Islet of Langerhans (tissue), 1 donor: ENCODE data around the gene SHROOM3.
"Not testable (repeated sequence)": the region's sequence is repeated elsewhere in the genome, so short reads cannot be mapped to it uniquely, and the experiment has no call there.

Experiments
- FAIRE-seq: peaks from one replicate; lab custom pipeline; 2011; peaks lifted over from hg19 to GRCh38; lab: Jason Lieb, UNC

The SHROOM3 gene

DNA sequence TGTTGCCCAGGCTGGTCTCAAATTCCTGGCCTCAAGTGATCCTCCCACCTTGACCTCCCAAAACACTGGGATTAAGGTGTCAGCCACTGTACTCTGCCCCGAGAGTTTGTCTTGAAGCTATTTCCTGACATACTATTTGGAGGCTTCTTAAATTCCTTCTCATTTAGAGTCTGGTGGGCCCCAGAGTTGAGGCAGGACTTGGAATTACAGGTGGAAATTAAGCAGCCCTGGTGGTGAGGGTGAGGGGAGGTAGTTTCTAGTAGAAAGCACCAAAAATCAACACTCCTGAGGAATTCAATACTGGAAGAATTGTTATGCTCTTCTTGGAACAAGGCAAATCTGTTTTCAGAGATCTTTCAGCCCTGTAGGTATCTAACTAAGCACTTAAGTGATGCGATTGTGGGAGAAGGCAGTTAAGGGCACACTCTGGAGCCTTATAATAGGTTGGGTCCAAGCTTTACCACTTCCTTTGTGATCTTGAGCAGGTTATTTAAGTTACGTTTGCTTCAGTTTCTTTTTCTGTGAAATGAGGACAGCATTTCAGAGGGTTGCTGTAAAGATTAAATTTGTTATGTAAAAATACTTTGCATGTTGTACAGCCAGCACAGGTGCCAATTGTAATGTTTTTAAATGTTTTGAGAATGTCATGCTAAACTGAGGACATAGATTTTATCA lies 262.2 kb downstream of the SHROOM3 start:
- no peak for FAIRE-seq

DNA sequence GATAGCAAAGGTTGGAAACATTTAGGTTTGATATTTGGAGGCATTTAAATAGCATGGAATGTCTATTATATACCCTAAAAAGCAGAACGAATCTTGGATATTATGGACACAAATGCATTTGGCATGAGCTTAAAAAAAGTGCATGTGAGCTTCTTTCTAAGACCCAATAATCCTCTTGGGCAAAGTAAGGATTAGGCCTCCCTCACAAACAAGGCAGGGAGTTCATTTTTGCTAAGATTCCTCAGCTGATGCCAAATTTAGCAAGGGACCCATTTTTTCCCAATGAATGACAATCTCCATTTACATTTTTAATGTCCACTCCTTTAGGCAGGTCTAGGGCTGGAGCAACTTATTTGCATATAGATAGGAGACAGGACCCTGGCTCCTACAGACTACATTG lies 263.1 kb downstream of the SHROOM3 start:
- no peak for FAIRE-seq

DNA sequence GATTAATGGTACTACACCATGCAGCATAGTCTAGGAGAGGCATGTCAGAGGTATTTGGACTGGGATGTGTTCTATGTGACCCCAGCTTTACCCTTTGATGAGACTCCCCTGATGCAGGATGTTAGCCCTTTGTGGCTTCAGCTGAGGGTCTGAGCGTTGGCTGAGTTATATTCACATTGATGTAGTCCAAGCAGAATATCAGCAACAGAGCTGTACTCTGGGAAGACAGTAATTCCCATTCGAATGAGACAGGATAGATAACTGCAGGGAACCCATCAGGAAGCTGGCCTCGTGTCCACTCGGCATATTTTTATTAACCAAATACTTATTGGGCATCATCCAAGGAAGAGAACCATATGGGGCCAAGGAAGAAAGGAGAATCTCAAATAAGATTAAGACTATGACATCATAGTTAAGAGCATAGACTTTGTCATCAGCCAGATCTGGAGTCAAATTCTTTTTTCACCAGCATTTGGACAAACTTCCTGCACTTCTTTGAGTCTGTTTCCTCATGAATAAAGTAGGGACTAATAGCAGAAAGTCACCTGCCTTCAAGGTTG lies 264.8 kb downstream of the SHROOM3 start:
- FAIRE-seq = no peak

DNA sequence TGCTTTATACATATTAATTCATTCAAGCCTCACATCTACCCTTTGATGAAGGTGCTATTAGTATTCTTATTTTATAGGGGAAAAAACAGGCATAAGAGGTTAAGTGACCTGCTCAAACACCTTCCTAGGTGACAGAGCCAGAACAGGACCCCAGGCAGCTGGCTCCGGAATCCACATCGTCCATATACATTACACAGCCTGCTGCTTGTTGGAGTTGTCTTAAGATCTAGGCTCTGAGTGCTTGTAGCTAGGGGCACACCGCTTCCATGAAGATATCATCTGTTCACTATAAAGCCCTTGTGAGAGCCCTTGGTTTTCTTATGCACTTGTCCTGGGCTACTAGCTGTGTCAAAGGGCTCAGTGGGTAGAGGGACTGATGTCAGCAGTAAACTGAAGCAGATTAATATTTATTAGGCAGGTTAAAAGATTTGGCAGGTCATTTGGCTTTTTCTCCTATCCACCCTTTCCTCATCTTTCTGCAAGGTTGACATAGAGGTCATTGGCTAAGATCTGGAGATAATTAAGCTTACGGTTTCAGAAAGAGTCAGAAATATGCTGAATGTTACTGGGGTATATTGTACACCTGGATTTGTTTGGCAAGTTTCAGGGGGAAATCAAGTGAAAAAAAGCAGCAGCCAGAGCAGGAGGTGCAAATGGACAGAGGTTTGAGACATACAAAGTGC lies 267.6 kb downstream of the SHROOM3 start:
- no peak for FAIRE-seq

DNA sequence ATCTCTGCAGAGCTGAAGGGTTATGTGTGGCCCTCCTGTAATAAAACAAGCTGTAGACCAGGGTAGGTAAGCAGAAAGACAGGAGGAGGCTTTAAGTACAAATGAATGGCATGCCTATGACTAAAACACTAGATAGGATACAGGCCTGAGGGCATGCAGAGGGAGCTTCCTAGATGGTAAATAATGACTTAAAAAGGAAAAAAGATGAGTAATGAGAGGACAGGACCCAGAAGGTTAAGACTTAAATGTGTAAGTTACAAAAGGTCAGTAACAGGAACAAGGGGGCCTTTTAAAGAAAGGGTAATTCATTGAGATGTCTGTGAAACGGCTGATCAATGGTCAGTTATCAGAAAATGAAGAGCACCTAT lies 268.1 kb downstream of the SHROOM3 start:
- FAIRE-seq = no peak

DNA sequence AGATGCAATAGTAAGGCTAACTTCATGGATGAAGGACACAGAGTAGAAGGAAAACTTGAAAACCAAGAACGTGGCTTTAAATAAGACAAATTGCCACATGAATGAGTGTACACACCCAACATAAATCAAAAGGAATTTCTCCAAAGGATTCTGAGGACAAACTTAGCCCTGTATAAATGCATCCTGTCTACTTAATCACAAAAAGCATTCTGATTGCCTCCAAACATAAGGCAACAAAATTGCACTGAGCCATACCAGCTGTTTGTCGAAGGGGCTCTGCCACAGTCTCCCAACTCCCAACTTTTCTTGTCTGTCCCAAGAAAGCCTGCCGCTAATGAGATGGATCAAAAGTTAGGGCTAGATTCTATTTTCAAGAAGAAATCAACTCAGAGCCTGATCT lies 268.6 kb downstream of the SHROOM3 start:
- FAIRE-seq = no peak

DNA sequence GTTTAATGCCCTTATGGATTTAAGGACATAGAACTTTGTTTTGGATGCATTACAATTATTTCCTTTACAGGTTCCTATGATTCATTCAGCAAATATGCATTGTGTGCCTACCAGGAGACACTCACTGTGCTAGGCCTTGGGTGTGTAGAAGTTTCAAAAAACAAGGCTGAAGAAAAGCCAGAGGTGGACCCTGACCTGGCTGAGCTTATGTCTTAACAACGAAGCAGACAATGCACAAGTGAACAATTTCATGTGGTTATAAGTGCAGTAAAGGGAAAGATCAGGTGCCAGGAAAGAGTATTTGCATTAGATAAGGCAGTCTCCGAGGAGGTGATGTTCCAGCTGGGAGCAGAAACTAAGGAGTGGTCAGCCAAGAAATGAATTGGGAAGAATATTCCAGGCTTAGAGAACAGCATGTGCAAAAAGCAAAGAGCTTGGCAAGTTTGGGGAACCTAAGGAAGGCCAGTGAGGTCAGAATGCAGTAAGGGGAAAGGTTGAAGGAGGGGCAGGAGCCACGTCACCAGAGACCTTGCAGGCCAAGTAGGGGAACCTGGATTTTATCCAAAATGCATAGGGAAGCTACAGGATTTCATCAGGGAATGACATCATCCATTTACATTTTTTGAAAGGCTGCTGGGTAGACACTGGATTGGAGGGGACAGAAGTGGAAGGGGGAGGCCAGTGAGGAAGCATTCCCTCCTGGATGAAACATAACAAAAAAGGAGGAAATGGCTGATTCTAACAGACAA lies 269.3 kb downstream of the SHROOM3 start:
- FAIRE-seq = no peak

DNA sequence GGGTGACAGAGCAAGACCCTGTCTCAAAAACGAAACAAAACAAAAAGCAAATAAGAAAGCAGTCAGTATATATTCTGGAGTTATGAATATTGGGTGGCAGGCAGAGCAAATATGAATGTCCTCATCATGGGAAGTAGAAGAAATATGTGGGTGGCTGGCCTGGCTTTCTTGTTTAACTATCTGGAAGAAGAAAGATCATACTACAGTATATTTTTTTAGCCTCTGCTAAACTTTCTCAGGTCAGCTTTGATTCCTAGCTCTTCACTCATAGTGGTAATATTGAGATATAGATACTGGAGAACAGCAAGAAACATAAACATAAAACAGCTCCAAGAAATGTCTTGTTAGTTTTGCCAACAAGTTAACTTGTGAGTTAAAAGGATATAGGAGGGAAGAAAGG lies 270.4 kb downstream of the SHROOM3 start:
- no peak for FAIRE-seq

DNA sequence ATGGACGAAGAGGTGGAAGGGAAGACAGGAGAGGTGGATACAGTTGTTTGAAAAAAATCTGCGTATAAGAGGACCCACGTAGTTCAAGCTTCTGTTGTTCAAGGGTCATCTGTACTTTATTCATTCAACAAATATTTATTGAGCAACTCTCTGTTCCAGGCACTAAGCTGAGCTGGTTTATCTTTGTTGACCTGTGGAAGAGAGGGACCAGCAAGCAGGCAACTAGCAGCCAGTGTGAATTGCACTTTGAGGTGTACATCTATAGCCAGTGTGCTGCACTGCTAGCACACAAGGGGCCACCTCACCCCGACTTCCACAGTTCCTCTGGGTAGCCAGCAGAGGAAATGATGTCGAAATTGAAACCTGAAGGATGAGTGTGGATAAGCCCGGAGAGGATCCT lies 271.6 kb downstream of the SHROOM3 start:
- no peak for FAIRE-seq

DNA sequence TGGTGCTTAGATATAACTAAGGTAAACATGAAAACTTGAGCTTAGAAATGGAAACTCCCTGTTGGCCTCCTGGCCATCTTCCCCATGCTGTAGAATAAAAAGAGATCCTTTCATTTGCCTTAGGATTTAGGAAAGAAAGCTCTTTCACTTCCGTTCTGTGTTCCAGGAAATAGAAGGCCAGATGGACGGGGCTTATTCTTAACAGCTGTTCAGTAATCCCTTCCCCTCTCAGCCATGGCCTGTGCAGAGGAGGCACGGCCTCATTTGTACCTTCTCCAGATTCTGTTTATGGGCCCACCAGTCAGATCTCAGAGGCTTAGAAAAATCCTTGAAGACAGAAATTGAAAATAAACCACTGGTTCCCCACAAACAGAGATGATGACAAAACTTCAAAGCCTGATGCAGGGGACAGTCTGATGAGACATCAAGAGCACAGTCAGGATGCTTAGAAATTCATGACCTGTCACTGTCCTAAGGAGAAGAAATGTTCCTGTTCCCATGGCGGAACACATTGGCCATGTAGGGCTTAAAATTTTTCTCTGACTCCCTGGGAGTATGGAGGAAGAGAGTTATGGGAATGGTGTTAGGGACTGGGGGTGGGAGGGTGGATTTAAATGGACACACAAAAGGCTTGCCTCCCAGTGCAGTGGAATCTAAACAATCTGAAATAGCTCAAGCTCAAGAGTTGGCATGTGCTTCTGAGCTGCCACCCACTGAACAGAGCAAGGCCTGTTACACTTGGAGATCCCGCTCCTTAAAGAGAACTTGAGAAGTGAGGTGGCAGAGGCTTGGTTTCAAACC lies 274.1 kb downstream of the SHROOM3 start:
- no peak for FAIRE-seq

DNA sequence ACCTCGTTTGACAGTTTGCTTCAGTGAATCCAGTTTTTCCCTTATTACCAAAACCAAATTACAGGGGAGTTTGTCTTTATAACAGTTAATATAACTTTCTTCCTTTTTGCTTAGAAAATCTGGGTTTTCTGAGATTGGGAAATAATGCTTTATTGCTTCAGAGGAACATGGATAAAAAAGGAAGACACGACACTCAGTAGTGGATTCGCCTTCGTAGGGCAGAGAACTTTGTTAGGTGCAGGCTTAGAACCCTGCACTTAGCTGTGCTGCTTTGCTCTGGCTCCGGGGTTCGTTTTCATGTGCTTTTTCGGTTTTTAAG lies 274.7 kb downstream of the SHROOM3 start:
- FAIRE-seq = no peak

DNA sequence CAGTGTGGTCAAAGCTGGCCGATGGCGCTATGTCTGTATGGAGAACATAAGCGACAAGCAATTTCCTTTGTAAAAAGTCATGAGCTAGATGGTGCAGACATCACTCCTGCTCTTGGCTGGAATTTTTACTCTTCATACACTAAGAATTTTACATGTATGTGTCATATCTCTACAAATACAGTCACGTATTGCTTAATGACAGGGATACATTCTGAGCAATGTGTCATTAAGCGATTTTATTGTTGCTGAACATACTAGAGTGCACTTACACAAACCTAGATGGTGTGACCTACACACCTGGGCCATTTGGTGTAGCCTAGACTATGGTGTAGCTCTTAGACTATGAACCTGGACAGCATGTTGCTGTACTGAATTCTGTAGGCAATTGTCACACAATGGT lies 277.5 kb downstream of the SHROOM3 start:
- no peak for FAIRE-seq

DNA sequence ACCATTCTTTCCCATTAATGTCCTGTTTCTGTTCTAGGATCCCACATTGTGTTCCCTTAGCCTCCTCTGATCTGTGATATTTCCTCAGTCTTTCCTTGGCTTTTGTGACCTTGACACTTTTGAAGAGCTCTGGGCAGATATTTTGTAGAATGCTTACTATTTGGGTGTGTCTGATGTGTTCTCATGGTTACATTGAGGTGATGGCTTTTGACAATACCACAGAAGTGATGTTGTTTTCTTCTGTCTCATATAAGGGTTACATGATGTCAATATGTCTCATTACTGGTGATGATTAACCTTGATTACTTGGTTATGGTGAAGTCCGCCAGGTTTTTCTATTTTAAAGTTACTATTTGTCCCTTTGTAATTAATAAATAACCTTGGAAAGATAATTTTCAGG lies 279.2 kb downstream of the SHROOM3 start:
- no peak for FAIRE-seq

DNA sequence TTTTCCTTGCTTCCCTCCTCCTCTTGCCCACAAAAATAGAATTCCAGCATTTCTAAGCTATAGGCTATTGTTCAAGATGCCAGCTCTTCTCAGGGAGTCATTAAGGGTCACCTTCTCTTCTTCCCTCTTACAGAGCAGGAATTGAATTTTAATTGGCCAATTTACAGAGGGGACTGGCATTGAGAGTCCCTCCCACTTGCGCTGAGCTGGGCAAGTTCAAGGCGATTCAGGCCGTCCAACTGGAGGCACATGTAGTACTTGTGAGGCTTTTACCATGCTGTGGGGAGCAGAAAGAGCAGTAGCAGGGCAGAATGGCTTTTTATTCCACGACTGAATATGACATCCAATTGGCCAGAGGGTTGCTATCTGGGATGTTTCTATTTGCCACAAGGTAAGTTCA lies 281.0 kb downstream of the SHROOM3 start:
- FAIRE-seq = no peak

DNA sequence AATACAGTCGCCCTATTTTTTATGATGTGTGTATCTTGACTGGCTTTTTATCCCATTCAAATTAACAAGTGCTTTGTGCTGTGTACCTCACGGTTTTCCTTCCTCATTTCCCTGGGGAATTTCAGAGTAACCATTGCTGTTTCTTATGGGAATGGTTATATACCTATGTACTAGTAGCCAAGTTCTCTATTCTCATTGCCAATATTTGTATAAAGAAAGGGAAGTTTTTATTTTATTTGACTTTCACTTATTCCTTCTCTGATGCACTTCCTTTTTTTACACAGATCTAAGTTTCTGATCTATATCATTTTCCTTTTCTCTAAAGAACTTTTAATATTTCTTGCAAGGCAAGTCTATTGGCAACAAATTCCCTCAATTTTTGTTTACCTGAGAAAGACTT lies 281.6 kb downstream of the SHROOM3 start:
- no peak for FAIRE-seq

DNA sequence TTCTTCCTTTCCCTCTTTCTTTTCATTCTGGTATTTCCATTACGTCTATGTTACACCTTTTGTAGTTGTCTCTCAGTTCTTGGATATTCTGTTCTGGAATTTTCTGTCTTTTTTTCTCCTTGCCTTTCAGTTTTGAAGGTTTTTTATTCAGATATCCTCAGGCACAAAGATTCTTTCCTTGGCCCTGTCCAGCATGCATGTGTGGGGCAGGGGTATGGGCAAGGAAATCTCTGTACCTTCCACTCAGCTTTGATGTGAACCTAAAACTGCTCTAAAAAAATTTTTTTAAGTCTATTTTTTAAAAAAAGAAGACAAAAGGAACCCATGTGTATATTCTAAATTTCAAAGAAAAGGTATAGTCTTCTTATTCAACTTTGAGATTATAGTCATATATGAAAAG lies 282.4 kb downstream of the SHROOM3 start:
- no peak for FAIRE-seq

DNA sequence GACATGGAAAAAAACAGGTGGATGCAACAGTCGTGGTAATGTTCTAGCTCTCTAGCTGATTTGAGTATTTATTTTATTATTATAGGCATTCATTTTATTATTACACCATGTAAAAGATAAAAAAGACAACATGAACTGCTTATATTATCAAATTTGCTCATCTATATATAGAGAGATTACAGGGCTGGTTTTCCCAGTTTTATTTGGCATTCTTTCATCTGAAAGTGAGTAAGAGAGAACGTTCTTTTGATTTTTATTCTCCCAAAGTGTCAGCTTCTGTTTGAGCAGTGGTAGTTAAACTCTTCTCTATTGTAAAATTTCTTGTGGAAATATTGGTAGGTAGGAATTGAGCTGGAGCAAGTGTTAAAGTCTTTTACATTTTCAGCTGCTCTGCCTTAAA lies 283.0 kb downstream of the SHROOM3 start:
- FAIRE-seq = peak; percentile 17

DNA sequence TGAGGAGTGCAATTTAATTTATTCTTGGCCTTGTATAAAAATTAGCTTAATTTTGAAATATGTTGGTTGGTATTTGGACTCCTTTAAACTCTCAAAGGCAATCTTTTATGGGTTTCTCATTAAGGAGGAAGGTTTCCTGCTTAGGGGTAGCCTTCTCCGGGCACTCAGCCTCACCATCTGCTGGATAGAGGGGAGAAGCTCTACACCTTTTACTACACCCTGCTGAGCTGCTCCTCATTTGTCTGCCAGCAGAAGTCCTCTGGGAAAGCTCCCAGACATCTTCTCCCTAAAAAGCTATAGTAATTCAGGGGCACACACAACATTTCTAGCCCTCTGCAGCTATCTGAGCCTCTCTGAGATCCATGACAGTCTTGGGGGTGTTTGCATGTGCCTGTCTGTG lies 283.8 kb downstream of the SHROOM3 start:
- FAIRE-seq = no peak

DNA sequence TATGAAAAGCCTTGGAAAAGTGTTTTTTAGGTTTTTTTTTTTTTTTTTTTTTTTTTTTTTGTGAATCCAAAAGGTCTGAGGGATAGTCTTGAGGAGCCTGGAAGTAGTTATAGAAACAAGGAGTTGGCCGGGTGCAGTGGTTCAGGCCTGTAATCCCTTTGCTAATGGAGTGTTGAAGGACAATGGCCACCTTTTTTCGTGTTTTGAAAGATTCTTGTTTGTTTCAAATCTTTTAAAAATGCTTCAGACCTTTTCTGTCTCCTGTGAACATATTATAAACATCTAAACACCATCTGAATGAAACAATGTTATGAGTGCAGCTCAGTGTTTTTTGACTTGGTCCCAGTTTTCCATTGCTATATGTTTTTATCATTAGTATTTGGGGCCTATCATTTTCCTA lies 285.1 kb downstream of the SHROOM3 start:
- FAIRE-seq = no peak

DNA sequence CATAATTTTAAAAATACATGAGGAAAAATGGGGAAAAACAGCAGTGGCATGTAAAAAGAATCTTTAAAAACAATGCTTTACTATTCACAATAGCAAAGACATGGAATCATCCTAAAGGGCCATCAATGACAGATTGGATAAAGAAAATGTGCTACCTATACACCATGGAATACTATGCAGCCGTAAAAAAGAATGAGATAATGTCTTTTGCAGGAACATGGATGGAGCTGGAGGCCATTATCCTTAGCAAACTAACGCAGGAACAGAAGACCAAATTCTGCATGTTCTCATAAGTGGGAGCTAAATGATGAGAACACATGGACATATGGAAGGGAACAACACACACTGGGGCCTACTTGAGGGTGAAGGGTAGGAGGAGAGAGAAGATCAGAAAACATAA lies 287.1 kb downstream of the SHROOM3 start:
- FAIRE-seq = not testable (repeated sequence)

DNA sequence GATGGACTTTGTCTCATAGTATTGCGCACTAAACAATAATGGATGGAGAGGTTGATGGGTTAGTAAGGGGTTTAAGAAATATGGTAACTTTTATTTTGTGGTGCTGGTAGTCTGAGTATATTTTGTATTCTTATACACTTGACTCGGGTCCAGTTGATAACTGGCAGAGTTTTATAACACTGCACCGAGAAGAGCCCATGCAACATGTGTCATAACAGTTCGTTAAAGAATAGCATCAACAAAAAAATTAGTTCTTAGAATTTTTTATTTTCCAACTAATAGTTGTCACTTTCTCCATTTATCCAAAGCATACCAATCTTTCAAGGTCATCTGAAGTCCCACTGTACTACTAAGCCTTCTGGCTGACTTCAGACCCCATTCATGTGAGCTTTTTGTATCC lies 287.8 kb downstream of the SHROOM3 start:
- FAIRE-seq = no peak

DNA sequence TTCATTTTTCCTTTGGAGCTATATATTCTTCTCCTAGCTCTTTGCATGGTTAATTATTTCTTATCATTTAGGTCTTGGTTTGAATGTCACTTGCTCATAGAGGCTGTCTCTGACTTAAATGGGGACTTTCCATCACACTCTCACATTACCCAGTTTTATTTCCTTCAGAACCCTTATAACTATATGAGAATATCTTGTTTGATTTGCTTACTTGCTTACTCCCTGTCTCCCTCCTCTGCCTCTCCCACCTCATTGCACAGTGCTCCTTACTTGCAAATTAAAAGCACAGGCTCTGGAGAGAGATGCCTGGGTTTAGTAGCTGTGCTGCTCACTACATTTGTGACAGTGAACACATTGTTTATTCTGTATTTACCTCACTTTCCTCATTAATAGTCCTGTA lies 288.3 kb downstream of the SHROOM3 start:
- no peak for FAIRE-seq

DNA sequence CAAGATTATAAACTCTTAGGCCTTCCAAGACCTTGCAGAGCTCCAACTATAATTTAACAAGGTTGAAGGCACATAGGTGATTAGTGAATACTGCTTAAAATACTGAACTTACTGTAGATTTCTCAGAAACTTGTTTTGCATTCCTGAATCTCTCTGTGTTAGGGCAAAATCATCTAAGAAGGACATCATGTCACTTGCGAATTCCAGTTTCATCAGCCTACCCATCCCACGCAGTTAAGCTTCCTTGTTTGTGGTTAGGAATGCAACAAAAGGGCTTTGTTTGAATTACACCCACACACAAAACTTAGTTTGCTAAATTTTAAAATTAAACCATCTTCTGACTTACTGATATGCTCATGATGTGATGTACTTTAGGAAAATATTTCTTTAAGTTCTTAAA lies 288.9 kb downstream of the SHROOM3 start:
- FAIRE-seq = no peak
